ENCODE measurements around the gene TBL1XR1. TPM values are rescaled to one million over a fixed set of nuclear protein-coding genes. Genes with fewer than 3 reads are reported as not detected.

TBL1XR1 gene
- total and polyA plus RNA-seq, 2 of the 4 experiments (the other 2 are of a cell fraction), result 25.2 to 170 TPM

DNA sequence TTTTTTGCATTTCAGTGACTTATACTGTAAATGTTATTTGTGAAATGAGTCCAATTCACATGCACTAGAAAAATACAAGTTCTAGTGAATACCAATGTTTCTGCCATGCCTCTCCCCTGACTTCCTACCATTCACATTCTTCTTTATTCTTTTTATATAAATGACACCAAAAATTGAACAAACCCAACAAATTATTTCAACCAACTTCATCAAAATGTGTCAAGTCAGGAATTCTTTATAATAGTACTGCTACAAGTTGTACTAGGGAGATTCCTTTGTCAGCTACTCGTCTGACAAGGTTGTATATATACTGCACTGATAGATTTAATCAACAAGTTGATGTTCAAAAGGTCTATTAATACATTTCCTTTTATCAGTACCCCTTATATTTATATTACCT, 3.0 kb downstream of the TBL1XR1 start:
- H4K8ac ChIP-seq (ENCODE audit: low read depth in 2 of 2, low read length in 2 of 2), result no peak overlapping the region
- in situ Hi-C loops (cut with MboI; ENCODE audit: low sequenced_read_pairs) (no loop called here), intact Hi-C loops (cut with micrococcal nuclease) (loop anchor here (2.0 to 10.0 kb wide), 3 partner anchors 45 to 631 kb away; no protein-coding TSS in a partner anchor), dilution Hi-C loops (cut with HindIII; ENCODE audit: low sequenced_read_pairs, unreplicated experiment) (no loop called here)
- no peaks in the 10 kb centered on the region; the same call in 1 of the 2 replicates for H3K9me1 ChIP-seq (ENCODE audit: insufficient read depth, low read length)
- no CpG with 5 or more reads among the region's 1 CpG for WGBS, 2 experiments (ENCODE audit: extremely low coverage in 2 of 2, insufficient read length in 1 of 2)
- no peak overlapping the region for H2BK20ac ChIP-seq (ENCODE audit: low read depth, low read length)
- H3K56ac ChIP-seq (ENCODE audit: extremely low read depth, insufficient read depth, low read length), result no peak overlapping the region
- H3K27me3 ChIP-seq (ENCODE audit: control insufficient read depth, insufficient read depth, low read length), result no peaks in the 10 kb centered on the region
- H3K36me3 ChIP-seq (ENCODE audit: control insufficient read depth, insufficient read depth, low read length), result no peaks in the 10 kb centered on the region
- CTCF ChIA-PET, result no interaction called here
- H3K9me3 ChIP-seq (ENCODE audit: control insufficient read depth, insufficient read depth, low read length), result no peaks in the 10 kb centered on the region
- no peak overlapping the region for H2AK5ac ChIP-seq (ENCODE audit: low read depth, low read length)
- no peak overlapping the region for H3K27ac ChIP-seq (ENCODE audit: insufficient read depth, low read length)
- H3K4ac ChIP-seq (ENCODE audit: low read depth, low read length), result no peak overlapping the region
- H3K23ac ChIP-seq (ENCODE audit: low read depth, low read length), result peak overlapping the region; percentile 87
- peaks cover 3 to 23% of the 10 kb centered on the region in 2 experiments; a peak in 2 of 4 replicates for H3K79me1 ChIP-seq (ENCODE audit: low read depth in 1 of 2, low read length in 2 of 2)
- no peak overlapping the region for H2AFZ ChIP-seq (replicated peaks; ENCODE audit: low read length, poor library complexity)
- no TSS peak for BruUV-seq (replicated peaks)
- no peak overlapping the region for H2BK5ac ChIP-seq (ENCODE audit: low read depth, low read length, poor library complexity, severe bottlenecking)
- H3K4me2 ChIP-seq (ENCODE audit: low read depth, low read length), result peak overlapping the region; percentile 98
- H2BK15ac ChIP-seq (ENCODE audit: low read depth, low read length), result no peak overlapping the region
- H3K9ac ChIP-seq (ENCODE audit: low read depth, low read length), result no peak overlapping the region
- no peak overlapping the region for H3K14ac ChIP-seq (replicated peaks; ENCODE audit: low read depth, low read length)
- H2AK9ac ChIP-seq (replicated peaks; ENCODE audit: low read depth, low read length, poor library complexity), result no peak overlapping the region
- ATAC-seq (ENCODE audit: low read depth), result no peak
- peak; percentile 68 for TF ChIP-seq MAFK (IDR thresholded peaks at IDR 0.05; ENCODE audit: low read depth, low read length)
- TF ChIP-seq CHD1 (IDR thresholded peaks at IDR 0.05; ENCODE audit: low read depth, low read length), result no peak
- TF ChIP-seq, protein P1, sequence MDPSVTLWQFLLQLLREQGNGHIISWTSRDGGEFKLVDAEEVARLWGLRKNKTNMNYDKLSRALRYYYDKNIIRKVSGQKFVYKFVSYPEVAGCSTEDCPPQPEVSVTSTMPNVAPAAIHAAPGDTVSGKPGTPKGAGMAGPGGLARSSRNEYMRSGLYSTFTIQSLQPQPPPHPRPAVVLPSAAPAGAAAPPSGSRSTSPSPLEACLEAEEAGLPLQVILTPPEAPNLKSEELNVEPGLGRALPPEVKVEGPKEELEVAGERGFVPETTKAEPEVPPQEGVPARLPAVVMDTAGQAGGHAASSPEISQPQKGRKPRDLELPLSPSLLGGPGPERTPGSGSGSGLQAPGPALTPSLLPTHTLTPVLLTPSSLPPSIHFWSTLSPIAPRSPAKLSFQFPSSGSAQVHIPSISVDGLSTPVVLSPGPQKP (IDR thresholded peaks at IDR 0.05; ENCODE audit: borderline replicate concordance, low read depth, low read length), result no peak
- TF ChIP-seq SMC3 (IDR thresholded peaks at IDR 0.05; ENCODE audit: low read depth, low read length), result no peak
- H2BK120ac ChIP-seq (ENCODE audit: low read depth, low read length), result no peak overlapping the region
- H3K4me3 ChIP-seq (ENCODE audit: insufficient read depth, low read depth, low read length), result 0 out of 2 replicates have a peak overlapping the region, but pooled peaks have one; percentile 12
- peaks cover 45% of the 10 kb centered on the region for H4K20me1 ChIP-seq (ENCODE audit: insufficient read depth, low read length)
- POLR2A ChIA-PET (ENCODE audit: unreplicated experiment), result no interaction called here
- no peak overlapping the region for H4K91ac ChIP-seq (ENCODE audit: insufficient read depth, low read depth, low read length)
- DNase-seq, result no peak
- no peak overlapping the region for H3K18ac ChIP-seq (ENCODE audit: low read depth, low read length)
- peaks cover 10% of the 10 kb centered on the region for H3K4me1 ChIP-seq (ENCODE audit: control insufficient read depth, insufficient read depth, low read length)
- H4K5ac ChIP-seq (ENCODE audit: low read depth, low read length), result no peak overlapping the region

Measured in IMR-90 (cell line).